Esophagus squamous epithelium (tissue), 4 donors: ENCODE data around the gene PSMG3.

ENCODE experiments used
- CTCF ChIP-seq, 6 experiments: fragments of 450-650 bp in 4 of 6; fragments of 200-600 bp in 2 of 6; sonication (generic) in 2 of 6; IDR thresholded peaks; one replicate each; pipeline ENCODE4 v1.5.1; 2016 to 2019; ENCODE audit warnings: antibody characterized with exemption in 6 of 6, mild to moderate bottlenecking in 4 of 6, moderate library complexity in 4 of 6
- POLR2A ChIP-seq, 4 donors: fragments of 450-650 bp; IDR thresholded peaks; one replicate each; pipeline ENCODE4 v1.6.1; 2017; ENCODE audit warnings: antibody characterized with exemption in 4 of 4, mild to moderate bottlenecking in 4 of 4, moderate library complexity in 3 of 4

- TF ChIP-seq CTCF (IDR thresholded peaks at IDR 0.05) (no peak), POLR2A (IDR thresholded peaks at IDR 0.05) (no peak)
Measured at GRCh38 chr7:1601956-1602355, 32.1 kb upstream of the PSMG3 start.
